HG02623 (cell line): ENCODE data around the gene AMT.
"Not testable (repeated sequence)": the region's sequence is repeated elsewhere in the genome, so short reads cannot be mapped to it uniquely, and the experiment has no call there.

Source experiments
- ATAC-seq: cut with Tn5 transposase; IDR thresholded peaks from one replicate; pipeline ENCODE4 v1.9.1; 2021; ENCODE audit warnings: moderate library complexity; ENCODE audit not compliant: unreplicated experiment

The AMT gene

GRCh38 chr3:49427586-49427985, 5.3 kb upstream of the AMT start:
- ATAC-seq, result no peak

GRCh38 chr3:49424816-49425215, 2.5 kb upstream of the AMT start:
- no peak for ATAC-seq

GRCh38 chr3:49421890-49422378, 339 bp downstream of the AMT start:
- ATAC-seq, result no peak

- no peak for ATAC-seq
These were observed 4.7 kb downstream of the AMT start for GRCh38 chr3:49417516-49418120.

- ATAC-seq, result no peak
These were observed 5.4 kb downstream of the AMT start for GRCh38 chr3:49416867-49417266.

GRCh38 chr3:49415931-49416601, 6.2 kb downstream of the AMT start:
- ATAC-seq, result no peak

GRCh38 chr3:49414753-49415152, 7.5 kb downstream of the AMT start:
- no peak for ATAC-seq

GRCh38 chr3:49413338-49413734, 8.9 kb downstream of the AMT start:
- no peak for ATAC-seq

- ATAC-seq, result no peak
These were observed 9.5 kb downstream of the AMT start for GRCh38 chr3:49412632-49413337.

GRCh38 chr3:49411968-49412631, 10.2 kb downstream of the AMT start, which contains the start of the genes RHOA and TCTA:
Gene RHOA, minus strand, starts transcription at chr3:49411976. Its CDS starts 36,387 bp downstream, at chr3:49375589.
Gene TCTA, plus strand, starts transcription at chr3:49412423. Its CDS starts 4 bp downstream, at chr3:49412427.
- peak; percentile 67 for ATAC-seq

GRCh38 chr3:49411535-49411967, 10.7 kb downstream of the AMT start:
- ATAC-seq, result peak; percentile 31

GRCh38 chr3:49410846-49411534, 11.3 kb downstream of the AMT start:
- no peak for ATAC-seq

- no peak for ATAC-seq
These were observed 12.0 kb downstream of the AMT start for GRCh38 chr3:49410066-49410845.

GRCh38 chr3:49406571-49407565, 15.4 kb downstream of the AMT start:
- no peak for ATAC-seq

- ATAC-seq, result not testable (repeated sequence)
These were observed 16.7 kb downstream of the AMT start for GRCh38 chr3:49405570-49405969.

- ATAC-seq, result no peak
These were observed 18.4 kb downstream of the AMT start for GRCh38 chr3:49403891-49404290.

GRCh38 chr3:49401766-49402165, 20.5 kb downstream of the AMT start:
- ATAC-seq, result no peak

- ATAC-seq, result no peak
These were observed 22.8 kb downstream of the AMT start for GRCh38 chr3:49399461-49399860.

GRCh38 chr3:49397470-49397869, 24.8 kb downstream of the AMT start:
- ATAC-seq, result no peak
